GM21367 (cell line): Measurements from ENCODE around the gene C14orf180.
"Not testable (repeated sequence)": the region's sequence is repeated elsewhere in the genome, so short reads cannot be mapped to it uniquely, and the experiment has no call there.

Experiments used
- ATAC-seq: cut with Tn5 transposase; IDR thresholded peaks from one replicate; pipeline ENCODE4 v1.9.1; 2021; ENCODE audit not compliant: unreplicated experiment

Gene C14orf180

GRCh38 chr14:104576970-104577332, 2.6 kb upstream of the C14orf180 start:
- no peak for ATAC-seq

DNA sequence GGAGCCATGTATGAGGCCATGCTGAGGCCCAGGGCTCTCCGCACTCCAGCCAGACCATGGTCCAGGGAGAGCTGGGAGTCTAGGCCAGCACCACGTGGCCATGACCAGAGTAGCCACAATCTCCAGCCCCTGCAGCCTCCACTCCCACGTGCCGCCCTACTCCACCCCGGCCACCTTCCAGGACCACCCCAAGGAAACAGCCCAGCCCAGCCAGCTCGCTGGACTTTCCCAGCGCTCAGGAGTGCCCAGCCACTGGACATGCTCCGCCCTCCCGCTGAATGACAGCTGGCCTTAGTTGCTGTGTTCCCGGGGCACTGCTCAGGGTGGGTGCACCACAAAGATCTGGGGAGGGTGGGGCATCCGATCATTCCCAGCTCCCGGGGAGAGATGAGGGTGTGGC, 2.1 kb upstream of the C14orf180 start:
- no peak for ATAC-seq

DNA sequence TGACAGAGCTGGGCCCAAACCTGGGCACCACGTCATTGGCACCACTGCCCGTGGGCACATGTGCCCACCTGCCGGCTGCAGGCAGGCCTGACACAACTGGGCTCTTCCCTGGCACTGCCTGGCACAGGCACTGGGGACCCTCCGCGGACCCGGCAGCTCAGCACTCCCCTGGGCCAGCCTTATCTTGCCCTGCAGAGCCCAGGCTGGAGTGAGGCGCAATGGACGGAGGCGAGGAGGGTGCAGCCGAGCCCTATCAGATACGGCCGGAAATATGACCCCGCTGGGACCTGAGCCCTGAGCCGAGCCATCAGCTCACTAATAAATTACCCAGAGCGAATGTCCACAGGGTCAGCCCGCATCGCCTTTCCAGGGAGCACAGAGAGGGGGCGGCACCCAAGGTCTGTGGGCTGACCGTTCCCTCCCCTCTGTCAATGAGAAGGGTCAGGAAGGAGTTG, 1.7 kb upstream of the C14orf180 start:
- ATAC-seq = no peak

GRCh38 chr14:104578321-104578720, 1.2 kb upstream of the C14orf180 start:
- ATAC-seq = no peak

DNA sequence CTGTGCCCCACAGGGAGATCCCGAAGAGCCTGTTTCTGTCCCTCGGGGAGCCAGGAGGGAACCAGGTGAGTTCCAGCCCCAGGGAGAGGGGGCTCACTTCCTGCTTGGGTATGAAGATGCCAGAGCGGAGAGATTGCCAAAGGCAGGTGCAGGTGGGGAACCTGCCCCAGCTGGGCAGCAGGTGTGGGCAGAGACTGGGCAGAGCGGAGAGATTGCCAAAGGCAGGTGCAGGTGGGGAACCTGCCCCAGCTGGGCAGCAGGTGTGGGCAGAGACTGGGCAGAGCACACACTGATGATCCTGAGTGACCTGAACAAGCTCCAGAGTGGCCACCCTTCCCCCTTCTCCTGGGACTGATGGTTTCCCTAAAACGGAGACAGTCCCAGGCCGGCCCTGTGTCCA, 375 bp downstream of the C14orf180 start:
- not testable (repeated sequence) for ATAC-seq

- no peak for ATAC-seq
These were observed 1.4 kb downstream of the C14orf180 start for GRCh38 chr14:104580961-104581360.

GRCh38 chr14:104581521-104581920, 2.0 kb downstream of the C14orf180 start:
- no peak for ATAC-seq

DNA sequence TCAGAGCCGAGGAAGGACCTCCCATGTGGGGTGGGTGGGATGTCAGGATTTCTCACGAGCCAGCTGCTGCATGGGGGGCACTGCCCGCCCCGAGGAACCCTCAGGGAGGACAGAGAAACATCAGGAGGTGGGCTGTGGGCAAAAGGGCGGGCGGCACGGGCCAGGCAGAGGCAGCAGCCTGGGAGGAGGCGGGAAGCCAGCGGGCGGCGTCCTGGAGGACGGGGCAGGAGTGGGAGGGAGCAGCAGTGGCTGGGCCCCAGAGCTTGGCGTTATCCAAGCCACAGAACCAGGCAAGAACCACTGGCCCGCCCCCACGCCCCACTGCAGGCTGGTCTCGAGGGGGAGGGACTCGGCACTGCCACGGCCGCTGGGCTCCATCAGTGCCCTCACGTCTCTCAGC, 2.4 kb downstream of the C14orf180 start:
- no peak for ATAC-seq

DNA sequence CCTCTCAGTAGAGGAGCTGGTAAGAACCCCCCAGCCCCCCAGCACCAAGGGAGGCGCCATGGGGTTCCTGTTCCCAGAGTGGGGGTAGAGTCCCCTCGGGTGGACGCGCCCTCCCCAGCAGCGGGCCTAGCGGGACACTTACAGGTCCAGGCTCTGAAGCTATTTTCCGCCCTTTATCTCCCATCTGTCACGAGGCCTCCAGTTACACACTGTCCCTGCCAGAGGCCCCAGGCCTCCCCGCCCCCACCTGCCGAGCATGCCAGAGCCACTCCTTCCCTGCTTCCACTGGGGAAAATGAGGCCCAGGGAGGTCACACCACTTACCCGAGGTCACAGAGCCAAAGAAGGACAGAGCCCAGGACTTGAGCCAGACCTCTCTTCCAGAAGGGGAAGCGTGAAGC, 3.1 kb downstream of the C14orf180 start:
- no peak for ATAC-seq

DNA sequence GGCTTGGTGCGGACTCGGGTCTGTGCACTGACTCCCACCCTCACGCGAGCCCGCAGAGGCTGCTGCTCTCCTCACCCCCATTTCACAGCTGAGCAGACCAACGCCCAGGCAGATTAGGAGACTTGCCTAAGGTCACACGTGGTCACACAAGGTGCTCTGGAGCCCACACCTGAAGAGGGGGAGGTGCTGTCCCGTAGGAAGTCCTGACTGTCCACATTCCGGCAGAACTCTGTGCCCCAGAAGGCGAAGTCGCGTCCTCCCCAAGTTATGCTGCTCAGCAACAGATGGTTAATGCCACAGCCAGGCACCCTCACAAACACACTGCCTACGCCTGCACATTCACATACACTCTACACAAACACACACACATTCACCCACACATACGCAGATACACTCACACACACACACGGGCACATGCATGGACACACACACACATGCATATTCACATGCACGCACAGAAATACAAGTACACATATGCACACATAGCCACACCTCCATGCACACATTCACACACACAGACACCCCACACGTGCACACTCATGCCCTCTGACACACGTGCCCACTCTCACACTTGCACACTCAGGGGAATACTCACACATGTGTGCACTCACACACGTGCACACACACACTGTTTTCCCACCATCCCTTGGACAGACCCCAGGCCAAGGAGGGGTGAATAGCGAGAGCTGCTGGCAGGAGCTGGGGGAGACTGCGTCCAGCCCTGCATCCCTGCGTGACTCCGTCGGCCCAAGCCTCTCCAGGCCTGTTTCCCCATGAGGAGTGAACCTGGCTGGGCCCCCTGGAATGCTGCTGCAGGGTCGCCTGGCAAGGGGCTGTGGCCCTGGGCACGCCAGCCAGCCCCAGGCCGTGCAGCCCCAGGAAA, 4.1 kb downstream of the C14orf180 start:
- no peak for ATAC-seq

GRCh38 chr14:104584557-104584956, 5.0 kb downstream of the C14orf180 start:
- no peak for ATAC-seq

- ATAC-seq = no peak
These were observed 6.6 kb downstream of the C14orf180 start for GRCh38 chr14:104585966-104586697.

DNA sequence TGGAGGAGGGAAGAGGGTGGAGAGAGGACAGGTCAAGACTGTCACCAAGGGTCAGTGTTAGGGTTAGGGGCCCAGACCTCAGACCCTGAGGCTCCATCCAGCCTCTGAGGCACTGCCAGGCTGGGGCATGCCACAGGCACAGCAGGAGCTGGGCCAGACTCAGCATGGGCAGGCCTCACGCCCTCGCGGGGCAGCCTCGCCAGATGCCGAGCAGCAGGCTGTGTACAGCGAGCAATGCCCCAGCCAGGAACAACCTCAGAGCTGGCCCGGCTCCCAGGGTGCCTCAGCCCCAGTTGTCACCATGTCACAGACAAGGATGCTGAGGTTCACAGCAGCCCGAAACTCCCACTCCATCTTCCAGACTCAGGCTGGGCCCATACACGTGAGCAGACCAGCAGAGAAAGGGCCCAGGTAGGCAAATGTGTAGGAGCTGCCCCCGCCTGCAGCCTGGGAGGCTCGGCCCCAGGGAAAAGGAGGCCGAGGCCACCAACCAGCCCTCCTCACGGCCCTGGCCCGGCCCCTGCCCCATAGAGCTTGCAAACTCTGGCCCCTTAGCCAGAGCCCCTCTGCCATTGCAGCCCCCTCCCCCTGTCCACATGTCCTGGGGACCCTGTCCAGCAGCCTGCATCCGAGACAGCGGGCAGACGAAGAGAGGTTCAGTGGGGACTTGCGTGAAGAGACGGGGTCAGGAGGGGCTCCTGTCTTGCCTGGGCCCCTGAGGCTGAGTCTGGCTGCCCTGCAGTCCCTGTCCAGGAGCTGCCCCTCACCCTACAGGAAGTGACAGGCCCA, 7.5 kb downstream of the C14orf180 start:
- no peak for ATAC-seq

GRCh38 chr14:104587641-104588040, 8.1 kb downstream of the C14orf180 start:
- no peak for ATAC-seq

- ATAC-seq = no peak
These were observed 8.7 kb downstream of the C14orf180 start for GRCh38 chr14:104588066-104588857.

DNA sequence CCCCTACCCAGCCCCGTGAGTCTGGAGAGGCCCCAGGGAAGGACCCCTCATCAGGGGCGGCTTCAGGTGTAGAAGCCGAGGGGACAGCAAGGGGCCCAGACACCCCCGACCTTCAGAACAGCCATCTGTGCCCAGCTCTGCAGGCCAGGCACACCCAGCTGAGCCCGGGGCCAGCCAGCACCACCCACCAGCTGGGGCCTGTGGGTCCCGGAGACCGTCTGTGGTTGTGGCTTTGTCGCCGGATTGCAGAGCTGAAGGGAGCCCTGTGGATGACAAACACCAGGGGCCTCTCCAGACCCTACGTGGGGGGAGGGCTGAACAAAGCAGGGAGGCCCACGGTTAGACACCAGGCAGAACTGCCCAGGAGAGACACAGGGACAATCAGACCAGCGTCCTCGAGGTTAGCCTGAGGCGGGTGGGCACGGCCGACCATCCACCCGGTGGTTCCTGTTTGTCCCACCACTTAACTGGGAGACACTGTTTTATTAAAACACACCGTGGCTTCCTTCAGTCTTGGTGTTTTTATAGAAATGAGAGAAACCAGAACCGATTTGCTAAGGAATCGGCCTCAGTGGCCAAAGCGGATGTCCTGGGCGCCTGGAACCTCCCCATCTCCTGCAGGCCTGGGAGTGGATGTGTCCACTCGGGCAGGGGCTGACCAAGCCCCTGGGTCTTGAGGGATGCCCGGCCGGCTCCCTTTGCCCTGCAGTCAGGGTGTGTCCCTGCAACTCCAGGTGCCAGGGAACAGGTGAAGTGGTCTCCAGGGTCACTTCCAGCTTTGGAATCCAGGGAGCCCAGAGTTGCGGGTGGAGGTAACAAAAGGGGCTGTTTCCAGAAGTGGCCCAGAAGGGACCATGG, 10.0 kb downstream of the C14orf180 start:
- no peak for ATAC-seq

GRCh38 chr14:104590240-104590965, 10.8 kb downstream of the C14orf180 start:
- no peak for ATAC-seq

DNA sequence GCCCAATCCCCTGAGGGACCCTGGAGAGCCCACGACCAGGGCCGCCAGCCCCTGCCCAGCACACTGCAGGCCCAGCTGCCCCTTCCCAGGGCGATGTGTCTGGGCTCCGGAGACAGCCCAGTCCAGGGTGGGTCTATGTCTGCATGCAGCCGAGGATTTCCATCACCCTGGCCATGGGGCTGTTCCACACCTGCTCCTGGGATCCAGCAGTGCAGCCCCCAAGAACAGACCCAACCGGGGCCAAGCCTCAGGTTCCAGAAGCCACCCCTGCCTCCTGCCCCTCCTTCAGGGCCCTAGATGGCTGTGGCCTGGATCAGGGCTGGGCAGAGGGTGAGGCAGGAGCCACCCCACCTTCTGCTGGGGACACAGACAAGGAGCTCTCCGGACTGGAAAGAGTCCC, 11.5 kb downstream of the C14orf180 start:
- ATAC-seq = no peak
